ENCODE results near the gene RNF5. TPM values are rescaled to one million over a fixed set of nuclear protein-coding genes. Genes with fewer than 3 reads are reported as not detected.
"Not testable (repeated sequence)": the region's sequence is repeated elsewhere in the genome, so short reads cannot be mapped to it uniquely, and the experiment has no call there.

RNF5 gene
- total RNA-seq, 1 donor from 2014 or later, result 53.1 TPM

DNA sequence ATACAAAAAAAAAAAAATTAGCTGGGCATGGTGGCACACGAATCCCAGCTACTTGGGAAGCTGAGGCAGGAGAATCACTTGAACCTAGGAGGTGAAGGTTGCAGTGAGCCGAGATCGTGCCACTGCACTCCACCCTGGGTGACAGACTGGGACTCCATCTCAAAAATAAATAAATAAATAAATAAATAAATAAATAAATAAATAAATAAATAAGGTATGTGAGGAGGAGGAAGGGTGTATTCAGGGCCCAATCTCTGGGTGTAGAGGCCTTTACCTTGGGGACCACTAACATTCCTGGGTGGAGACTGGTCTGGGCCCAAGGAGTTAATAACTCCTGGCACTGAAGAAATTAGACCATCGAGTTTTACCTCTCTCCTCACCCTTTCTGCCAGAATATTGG is 33.2 kb downstream of the RNF5 start:
- not testable (repeated sequence) for DNase-seq

DNA sequence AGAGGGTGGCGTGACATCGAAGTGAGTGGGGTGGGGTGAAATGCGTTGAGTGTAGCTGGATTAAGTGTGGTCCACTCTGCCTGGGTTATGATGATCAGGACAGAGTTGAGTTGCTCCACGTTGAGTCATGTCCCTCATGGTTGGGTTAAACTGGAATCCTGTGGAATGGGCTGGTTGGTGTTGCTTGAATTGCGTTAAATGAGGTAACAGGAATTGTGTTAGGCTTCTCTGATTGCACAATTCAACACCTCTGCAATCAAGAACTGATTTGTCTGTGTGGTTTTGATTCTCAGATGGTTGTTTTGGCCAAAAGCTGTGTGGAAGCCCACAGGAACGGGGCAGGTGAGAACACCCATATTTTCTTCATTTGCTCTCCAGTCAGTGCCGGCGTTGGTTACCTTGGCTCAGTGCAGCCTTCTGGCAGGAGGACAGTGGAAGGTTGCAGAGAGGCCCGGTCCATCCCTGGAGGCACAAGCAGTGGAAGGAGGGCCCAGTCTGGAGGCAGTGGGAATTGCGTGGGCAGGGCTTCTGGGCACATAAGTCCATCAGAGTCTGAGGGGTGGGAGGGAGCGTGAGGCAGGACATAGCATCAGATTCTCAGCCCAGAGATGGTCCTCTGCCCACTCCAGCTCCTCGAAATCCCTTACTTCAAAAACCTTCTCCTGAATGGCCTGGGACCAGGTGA is 34.0 kb downstream of the RNF5 start:
- no peak for DNase-seq

- no peak for DNase-seq
Observed at GRCh38 chr6:32213649-32214048, 35.4 kb downstream of the RNF5 start.

DNA sequence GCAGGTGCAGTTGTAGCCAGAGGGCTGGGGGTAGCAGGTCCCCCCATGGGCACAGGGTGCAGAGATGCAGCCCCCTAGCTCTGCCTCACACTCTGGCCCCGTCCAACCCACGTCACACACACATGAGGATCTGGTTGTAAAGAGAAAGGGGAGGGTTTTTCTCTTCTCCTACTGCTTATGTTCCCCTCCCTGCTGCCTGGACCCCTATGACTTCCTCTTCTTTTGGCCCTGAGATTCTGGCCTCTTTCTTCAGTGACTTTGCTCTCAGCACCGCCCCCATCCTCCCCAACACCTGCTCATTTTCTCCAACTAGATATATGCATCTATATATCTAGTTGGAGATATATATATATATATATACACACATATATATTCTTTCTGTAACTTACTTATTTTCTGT is 35.9 kb downstream of the RNF5 start:
- DNase-seq, result no peak

DNA sequence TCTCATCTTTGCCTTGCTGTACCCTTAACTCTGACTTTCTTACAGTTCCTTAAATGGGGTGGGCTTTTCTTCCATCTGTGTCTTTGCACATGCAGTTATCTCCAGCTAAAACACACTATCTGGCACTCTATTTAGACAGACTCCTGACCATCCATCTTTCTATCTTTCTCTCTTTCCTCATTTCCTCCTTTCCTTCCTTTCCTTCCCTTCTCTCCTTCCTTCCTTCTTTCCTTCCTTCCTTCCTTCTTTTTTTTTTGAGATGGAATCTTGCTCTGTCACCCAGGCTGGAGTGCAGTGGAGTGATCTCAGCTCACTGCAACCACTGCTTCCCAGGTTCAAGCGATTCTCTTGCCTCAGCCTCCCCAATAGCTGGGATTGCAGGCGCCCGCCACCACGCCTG is 37.4 kb downstream of the RNF5 start:
- DNase-seq, result no peak

- no peak for DNase-seq
Observed at GRCh38 chr6:32216285-32216684, 38.1 kb downstream of the RNF5 start.

DNA sequence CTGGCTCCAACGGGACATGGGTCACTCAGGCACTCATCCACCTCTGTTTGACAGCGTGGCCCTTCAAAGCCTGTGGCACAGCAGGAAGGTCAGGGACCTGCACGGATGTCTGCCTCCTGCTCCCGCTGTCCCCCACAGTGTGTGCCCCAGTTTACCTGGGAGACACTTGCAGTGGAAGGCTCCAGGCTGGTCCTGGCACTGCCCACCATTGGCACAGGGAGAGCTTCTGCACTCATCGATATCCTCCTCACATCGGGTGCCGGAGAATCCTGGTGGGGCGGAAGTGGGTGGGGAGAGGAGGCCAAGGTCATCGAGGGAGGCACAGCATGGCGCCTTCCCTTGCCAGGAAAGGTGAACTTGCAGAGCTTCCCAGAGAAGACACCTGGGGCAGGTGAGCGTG is 38.8 kb downstream of the RNF5 start:
- no peak for DNase-seq

DNA sequence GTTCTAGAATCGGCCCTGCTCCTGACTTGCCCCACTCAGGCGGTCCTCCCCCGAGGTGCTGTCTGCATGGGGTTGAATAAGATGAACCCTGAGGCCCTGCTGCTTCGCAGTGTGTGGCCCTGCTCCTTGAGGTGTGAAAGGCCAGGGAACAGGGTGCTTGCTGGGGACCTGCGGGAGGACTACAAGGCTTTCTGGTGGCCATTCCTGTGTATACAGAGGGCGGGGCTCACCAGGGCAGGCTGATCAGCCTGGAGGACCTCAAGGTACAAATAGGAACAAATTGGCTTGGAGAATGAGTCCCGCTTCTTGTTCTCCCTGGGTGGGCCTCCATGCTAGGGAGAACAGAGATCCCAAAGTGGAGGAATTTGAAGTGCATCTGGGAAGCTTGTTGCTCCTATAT is 40.0 kb downstream of the RNF5 start:
- no peak for DNase-seq

DNA sequence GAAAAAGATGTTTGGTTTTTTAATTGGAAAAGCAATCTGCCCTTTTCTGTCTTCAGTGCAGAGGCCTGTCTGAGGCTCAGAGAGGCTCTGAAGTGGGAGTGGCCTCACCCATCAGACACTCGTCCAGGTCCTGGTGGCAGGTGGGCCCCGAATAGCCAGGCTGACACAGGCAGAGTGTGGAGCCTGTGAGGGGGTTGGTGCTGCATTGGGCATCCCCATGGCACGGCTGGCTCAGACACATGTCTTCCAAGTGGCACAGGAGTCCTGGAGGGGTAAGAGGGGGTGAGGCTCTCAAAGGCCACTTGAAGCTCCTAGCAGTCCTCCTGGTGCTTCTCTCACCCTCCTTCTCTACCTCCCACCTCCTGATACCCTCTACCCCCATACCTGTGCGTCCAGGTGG is 41.8 kb downstream of the RNF5 start:
- no peak for DNase-seq

DNA sequence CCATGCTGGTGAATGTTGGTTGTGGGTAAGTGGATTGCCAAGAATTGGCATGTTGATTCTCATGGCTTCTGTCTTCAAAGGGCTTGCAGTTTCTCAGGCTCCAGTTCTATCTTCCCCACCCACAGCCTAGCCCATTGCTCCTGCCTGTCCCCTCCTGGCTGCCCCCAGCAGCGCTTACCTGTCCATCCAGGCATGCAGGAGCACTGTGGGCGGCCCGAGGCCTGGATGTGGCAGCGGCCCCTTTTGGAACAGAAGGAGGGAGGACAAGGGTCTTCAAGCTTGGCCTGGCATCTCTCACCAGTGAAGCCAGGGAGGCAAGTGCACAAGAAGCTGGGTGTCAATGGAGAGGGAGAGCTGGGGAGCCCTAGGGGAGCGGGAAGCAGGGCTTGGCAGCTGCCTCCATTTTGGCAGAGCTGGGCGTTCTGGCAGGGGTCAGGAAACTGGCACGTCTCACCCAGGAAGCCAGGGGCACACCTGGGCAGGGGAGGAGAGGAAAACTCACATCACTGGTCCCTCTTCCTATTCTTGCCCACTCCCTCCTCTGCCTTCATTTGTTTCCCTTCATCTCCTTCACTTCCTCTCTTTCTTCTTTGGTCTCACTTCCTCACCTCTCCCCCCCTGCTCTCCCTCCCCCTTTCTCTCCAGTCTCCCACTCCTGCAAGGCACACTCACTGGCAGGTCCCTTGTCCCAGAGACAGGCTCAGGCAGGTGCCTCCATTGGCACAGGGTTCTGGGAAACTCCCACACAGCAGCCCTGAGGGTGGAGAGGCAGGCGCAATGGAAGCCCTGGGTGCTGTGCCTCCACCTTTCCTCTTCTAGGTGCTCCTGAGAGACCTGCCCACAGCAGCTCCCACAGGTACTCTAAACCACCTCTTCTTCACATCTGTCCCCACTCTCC is 44.4 kb downstream of the RNF5 start:
- DNase-seq, result no peak

DNA sequence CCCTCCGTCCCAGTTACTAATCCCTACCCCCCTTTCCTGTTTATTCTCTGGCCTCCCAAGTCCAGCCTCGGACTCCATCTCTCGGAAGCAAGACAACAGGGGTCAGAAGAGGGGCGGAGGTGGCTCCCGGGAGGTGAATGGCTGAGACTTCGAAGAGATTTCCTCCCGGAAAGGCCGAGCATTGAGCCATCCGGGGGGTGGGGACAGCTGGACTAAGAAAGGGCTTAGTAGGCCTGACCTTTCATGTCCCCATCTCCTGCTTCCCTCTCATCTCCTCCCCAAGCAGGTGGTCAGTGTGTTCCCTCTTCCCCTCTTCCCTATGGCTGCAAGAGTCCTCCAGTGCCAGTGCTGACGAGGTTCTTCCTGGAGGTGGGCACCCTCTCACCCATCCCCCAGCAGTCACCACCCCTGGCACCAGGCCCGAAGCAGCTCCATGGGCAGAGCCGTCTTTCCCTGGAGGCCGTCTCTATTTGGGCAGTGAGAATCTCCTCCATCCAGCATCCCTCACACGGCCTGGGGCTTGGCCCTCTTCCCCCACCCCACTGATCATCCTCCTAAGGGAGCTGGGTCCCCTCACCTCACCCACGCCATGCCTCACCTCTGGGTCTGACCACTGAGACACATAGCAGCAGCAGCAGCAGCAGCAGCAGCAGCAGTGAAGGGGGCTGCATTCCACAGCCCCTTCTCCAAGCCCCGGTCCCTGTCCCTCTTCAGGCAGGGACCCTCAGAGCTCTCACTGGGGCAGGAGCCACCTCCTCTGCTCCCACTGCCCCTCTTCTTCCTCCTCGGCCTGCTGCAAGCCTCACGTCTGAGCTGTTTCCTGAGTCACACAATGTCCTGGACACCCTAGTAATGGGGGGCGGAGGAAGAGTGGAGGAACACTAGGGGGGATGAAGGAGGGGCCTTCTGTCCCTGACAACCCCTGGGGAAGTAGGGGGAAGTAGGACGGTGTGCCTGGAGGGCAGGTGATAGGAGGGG is 45.3 kb downstream of the RNF5 start, which contains the start of gene NOTCH4:
TSS of gene NOTCH4 (minus strand) at position 810 of the 978 bp plus-strand sequence. CDS start at position 671, 139 bp downstream.
- peak; percentile 68 for DNase-seq

DNA sequence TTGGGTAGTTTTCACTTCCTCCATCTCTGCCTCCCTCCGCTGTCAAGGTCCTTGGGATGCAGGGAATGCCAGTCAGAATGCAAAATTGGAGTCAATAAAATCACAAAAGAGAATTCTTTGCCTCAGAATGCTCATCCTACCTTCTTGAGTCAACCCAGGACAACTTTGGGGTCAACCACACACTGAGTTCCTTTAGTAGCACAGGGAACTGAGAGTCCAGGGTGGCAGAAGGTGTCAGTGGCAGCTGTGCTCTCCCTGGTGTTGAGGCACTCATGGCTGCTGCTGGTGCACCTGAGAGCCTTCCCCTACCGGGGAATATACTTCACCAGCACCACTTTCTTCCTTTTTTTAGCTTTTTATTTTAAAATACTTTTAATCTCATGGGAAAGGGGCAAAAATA is 46.5 kb downstream of the RNF5 start:
- no peak for DNase-seq

- DNase-seq, result no peak
Observed at GRCh38 chr6:32226434-32226833, 48.2 kb downstream of the RNF5 start.

Other genes starting within 250 kb of the RNF5 start
- gene CFB, start 232.3 kb upstream of the RNF5 start, total RNA-seq, result 1.6 and 2.0 TPM in 2 replicates
- 111 and 114 TPM in 2 replicates for gene NELFE, start 219.4 kb upstream of the RNF5 start, total RNA-seq
- gene SKIC2, start 219.2 kb upstream of the RNF5 start, total RNA-seq, result 37.3 and 48.2 TPM in 2 replicates
- gene DXO, start 206.3 kb upstream of the RNF5 start, total RNA-seq, result 12.8 and 14.6 TPM in 2 replicates
- 1.5 and 2.2 TPM in 2 replicates for gene C4A, start 196.3 kb upstream of the RNF5 start, total RNA-seq
- gene C4B, start 163.6 kb upstream of the RNF5 start, total RNA-seq, result 1.2 and 2.6 TPM in 2 replicates
- gene CYP21A2, start 140.0 kb upstream of the RNF5 start, total RNA-seq, result 0.34 TPM in 1 of 2 replicates, not detected in the other
- 4.6 and 4.8 TPM in 2 replicates for gene TNXB, start 69.1 kb upstream of the RNF5 start, total RNA-seq
- gene ATF6B, start 50.2 kb upstream of the RNF5 start, total RNA-seq, result 13.4 and 20.5 TPM in 2 replicates
- 6.9 and 8.3 TPM in 2 replicates for gene FKBPL, start 48.1 kb upstream of the RNF5 start, total RNA-seq
- gene PRRT1, start 26.5 kb upstream of the RNF5 start, total RNA-seq, result 0.05 TPM in 1 of 2 replicates, not detected in the other
- gene PPT2, start 24.3 kb upstream of the RNF5 start, total RNA-seq, result 69.8 and 82.5 TPM in 2 replicates
- 1.3 and 2.7 TPM in 2 replicates for gene EGFL8, start 13.8 kb upstream of the RNF5 start, total RNA-seq
- 9.5 and 22.2 TPM in 2 replicates for gene AGPAT1, start 2.3 kb upstream of the RNF5 start, total RNA-seq
- 0.74 and 0.85 TPM in 2 replicates for gene AGER, start 5.8 kb downstream of the RNF5 start, total RNA-seq
- gene PBX2, start 11.8 kb downstream of the RNF5 start, total RNA-seq, result 62.3 and 85.6 TPM in 2 replicates
- gene GPSM3, start 14.2 kb downstream of the RNF5 start, total RNA-seq, result 3.1 and 8.7 TPM in 2 replicates
- gene NOTCH4, start 45.7 kb downstream of the RNF5 start, total RNA-seq, result 44.3 and 63.5 TPM in 2 replicates
- gene TSBP1, start 193.5 kb downstream of the RNF5 start, total RNA-seq, result not detected in 2 replicates
- not detected in 2 replicates for gene BTNL2, start 228.8 kb downstream of the RNF5 start, total RNA-seq

Data from dermis blood vessel endothelial cell (primary cell).